Bronchial epithelial cell (primary cell): ENCODE data around the gene SPIB. TPM values are rescaled to one million over a fixed set of nuclear protein-coding genes. Genes with fewer than 3 reads are reported as not detected.

Source experiments
- DNase-seq: peaks from one replicate; pipeline ENCODE4 v3.0.0-alpha.2; 2010; ENCODE audit warnings: low read depth
- FAIRE-seq: peaks from 2 replicates; lab custom pipeline; 2011; peaks lifted over from hg19 to GRCh38; lab: Jason Lieb, UNC
- H3K27me3 ChIP-seq: 2 replicates; pipeline ENCODE4 v1.5.1; 2011; ENCODE audit warnings: low read length; ENCODE audit not compliant: control insufficient read depth, insufficient read depth
- H3K36me3 ChIP-seq: 2 replicates; pipeline ENCODE4 v1.5.1; 2011; ENCODE audit warnings: low read length; ENCODE audit not compliant: control insufficient read depth, insufficient read depth
- H3K4me3 ChIP-seq: 2 replicates; pipeline ENCODE4 v1.5.1; 2011; ENCODE audit warnings: mild to moderate bottlenecking, low read depth, low read length, control low read depth
- total RNA-seq: library from RNA; depleted of rRNA; stranded (reverse); fragments of >200 nt; gene quantifications from 2 replicates; pipeline ENCODE4 v1.2.1, GENCODE V29; 2014
- TF ChIP-seq, protein P1 (sequence below): IDR thresholded peaks from 2 replicates; pipeline ENCODE4 v1.5.1; 2011; ENCODE audit warnings: mild to moderate bottlenecking, moderate library complexity, low read length, control low read depth, inconsistent platforms; ENCODE audit not compliant: insufficient read depth, severe bottlenecking

Gene SPIB
- total RNA-seq, 1 donor from 2014 or later: not detected

DNA sequence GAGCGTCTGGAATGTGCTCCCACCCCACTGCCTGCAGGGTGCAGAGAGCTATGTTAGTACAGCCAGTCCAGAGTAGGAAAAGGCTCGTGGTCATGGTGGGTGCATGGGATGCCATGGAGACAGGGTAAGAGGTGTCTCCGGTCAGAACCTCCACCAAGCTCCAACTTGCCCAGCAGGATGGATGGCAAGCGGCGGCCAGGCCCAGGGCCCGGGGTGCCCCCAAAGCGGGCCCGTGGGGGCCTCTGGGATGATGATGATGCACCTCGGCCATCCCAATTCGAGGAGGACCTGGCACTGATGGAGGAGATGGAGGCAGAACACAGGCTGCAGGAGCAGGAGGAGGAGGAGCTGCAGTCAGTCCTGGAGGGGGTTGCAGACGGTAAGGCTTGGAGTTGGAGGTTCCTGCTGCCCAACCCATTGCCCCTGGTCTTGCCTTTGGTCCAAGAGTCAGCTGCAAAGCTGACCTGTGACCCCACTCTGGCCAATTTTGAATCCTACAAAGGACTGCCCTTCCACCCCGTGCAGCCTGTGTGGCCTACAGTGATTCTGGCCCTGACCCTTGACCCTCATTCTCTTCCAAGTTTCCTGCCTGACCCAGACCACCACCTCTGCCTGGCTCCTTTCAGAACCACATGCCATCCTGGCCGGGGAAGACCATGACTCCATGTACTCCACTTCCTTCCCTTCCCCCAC is 19.9 kb upstream of the SPIB start:
- TF ChIP-seq, protein P1, sequence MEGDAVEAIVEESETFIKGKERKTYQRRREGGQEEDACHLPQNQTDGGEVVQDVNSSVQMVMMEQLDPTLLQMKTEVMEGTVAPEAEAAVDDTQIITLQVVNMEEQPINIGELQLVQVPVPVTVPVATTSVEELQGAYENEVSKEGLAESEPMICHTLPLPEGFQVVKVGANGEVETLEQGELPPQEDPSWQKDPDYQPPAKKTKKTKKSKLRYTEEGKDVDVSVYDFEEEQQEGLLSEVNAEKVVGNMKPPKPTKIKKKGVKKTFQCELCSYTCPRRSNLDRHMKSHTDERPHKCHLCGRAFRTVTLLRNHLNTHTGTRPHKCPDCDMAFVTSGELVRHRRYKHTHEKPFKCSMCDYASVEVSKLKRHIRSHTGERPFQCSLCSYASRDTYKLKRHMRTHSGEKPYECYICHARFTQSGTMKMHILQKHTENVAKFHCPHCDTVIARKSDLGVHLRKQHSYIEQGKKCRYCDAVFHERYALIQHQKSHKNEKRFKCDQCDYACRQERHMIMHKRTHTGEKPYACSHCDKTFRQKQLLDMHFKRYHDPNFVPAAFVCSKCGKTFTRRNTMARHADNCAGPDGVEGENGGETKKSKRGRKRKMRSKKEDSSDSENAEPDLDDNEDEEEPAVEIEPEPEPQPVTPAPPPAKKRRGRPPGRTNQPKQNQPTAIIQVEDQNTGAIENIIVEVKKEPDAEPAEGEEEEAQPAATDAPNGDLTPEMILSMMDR: no peak
- no peaks in the 10 kb centered on the region for H3K27me3 ChIP-seq
- no peak for DNase-seq
- FAIRE-seq: no peak
- no peak overlapping the region for H3K4me3 ChIP-seq
- H3K36me3 ChIP-seq: peaks cover 5% of the 10 kb centered on the region

DNA sequence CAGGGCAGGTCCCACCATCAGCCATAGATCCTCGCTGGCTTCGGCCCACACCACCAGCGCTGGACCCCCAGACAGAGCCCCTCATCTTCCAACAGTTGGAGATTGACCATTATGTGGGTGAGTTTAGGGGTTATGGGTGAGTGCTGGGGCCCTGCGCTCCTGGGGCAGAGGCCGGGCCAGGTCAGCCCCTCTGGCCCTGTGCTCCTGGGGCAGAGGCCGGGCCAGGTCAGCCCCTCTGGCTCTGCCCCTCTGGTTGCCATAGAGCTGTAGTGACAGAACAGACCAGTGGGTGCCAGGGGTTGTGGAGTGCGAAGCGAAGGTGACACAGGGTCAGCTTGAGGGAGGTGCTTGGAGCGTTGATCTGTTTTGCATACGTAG is 19.4 kb upstream of the SPIB start:
- DNase-seq: no peak
- Histone ChIP-seq H3K36me3 (peaks cover 5% of the 10 kb centered on the region), H3K4me3 (no peak overlapping the region), H3K27me3 (no peaks in the 10 kb centered on the region)
- no peak for FAIRE-seq
- TF ChIP-seq, protein P1: no peak

DNA sequence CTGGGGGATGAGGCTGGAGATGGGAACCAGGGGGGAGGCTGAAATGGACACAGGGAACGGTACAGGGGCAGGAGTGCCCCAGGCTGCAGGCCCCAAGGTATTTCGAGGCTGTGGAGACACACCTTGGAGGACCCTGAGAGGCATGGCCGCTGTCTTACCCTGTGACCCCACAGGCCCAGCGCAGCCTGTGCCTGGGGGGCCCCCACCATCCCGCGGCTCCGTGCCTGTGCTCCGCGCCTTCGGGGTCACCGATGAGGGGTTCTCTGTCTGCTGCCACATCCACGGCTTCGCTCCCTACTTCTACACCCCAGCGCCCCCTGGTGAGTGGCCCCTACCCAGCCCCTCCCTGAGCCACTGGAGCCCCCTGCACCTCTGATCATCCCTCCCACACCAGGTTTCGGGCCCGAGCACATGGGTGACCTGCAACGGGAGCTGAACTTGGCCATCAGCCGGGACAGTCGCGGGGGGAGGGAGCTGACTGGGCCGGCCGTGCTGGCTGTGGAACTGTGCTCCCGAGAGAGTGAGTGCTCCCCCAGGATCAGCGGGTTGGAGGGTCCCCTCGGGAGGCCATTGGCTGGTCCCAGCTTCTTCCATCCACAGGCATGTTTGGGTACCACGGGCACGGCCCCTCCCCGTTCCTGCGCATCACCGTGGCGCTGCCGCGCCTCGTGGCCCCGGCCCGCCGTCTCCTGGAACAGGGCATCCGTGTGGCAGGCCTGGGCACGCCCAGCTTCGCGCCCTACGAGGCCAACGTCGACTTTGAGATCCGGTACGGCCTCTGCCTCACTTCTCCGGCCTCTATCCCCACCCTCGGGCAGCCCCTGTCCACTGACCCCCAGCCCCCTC is 16.9 kb upstream of the SPIB start:
- FAIRE-seq (no peak), DNase-seq (no peak)
- Histone ChIP-seq H3K36me3 (peaks cover 5% of the 10 kb centered on the region), H3K4me3 (no peak overlapping the region), H3K27me3 (no peaks in the 10 kb centered on the region)
- TF ChIP-seq, protein P1: no peak

DNA sequence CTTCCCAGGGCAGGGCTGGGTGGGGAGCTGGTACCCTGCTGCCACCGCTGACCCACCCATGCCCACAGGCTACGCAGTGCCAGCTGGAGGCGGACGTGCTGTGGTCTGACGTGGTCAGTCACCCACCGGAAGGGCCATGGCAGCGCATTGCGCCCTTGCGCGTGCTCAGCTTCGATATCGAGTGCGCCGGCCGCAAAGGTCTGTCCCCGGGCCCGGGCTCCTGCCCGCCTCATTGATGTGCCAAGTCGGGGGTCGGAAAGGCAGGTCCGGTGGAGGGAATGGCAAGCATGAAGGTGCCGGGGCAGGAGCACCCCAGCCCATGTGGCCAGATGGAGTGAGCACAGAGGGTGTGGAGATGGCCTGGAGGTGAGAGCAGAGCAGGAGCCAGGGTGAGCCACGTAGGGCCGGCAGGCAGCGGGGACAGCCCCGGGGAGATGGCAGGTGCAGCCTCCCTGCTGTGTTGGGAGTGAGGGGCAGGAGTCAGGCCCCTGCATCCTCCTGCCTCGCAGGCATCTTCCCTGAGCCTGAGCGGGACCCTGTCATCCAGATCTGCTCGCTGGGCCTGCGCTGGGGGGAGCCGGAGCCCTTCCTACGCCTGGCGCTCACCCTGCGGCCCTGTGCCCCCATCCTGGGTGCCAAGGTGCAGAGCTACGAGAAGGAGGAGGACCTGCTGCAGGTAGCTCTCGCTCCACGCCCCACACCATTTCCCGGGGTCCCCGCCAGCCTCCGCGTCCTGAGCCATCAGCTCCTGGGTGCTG is 16.0 kb upstream of the SPIB start:
- H3K4me3 ChIP-seq: no peak overlapping the region
- peaks cover 7% of the 10 kb centered on the region for H3K36me3 ChIP-seq
- H3K27me3 ChIP-seq: no peaks in the 10 kb centered on the region
- TF ChIP-seq, protein P1: no peak
- DNase-seq (no peak), FAIRE-seq (no peak)

DNA sequence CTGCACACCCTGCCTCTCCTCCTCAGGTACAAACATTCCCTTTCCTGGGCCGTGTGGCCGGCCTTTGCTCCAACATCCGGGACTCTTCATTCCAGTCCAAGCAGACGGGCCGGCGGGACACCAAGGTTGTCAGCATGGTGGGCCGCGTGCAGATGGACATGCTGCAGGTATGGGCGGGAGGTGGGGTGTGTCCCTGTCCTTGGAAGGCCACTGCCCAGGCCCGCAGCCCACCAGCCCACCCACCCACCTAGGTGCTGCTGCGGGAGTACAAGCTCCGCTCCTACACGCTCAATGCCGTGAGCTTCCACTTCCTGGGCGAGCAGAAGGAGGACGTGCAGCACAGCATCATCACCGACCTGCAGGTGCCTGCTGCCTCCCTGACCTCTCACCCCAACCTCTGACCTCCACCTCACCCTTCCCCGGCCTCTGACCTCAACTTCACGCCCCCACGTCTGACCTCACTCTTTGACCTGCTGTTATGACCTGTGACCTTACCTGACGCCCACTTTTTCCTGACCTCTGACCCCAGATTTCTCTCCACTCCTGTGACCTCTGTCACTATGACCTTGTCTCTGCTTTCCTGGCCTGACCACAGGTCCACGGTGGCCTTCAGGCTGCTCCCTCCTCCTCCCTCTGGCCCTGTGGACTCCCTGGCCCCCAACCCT is 12.4 kb upstream of the SPIB start:
- no peak for DNase-seq
- Histone ChIP-seq H3K27me3 (no peaks in the 10 kb centered on the region), H3K36me3 (peaks cover 5% of the 10 kb centered on the region), H3K4me3 (no peak overlapping the region)
- TF ChIP-seq, protein P1: no peak
- no peak for FAIRE-seq
